A673 (cell line): Measurements from ENCODE around the gene MTARC1. TPM values are rescaled to one million over a fixed set of nuclear protein-coding genes. Genes with fewer than 3 reads are reported as not detected.

Source experiments
- BruUV-seq: library from RNA; stranded (reverse); fragments of 400-500 nt; replicated peaks from 2 replicates; lab custom pipeline; 2021; lab: Mats Ljungman, UMichigan
- CTCF ChIA-PET: fragments of 300-600 bp; sonication (Branson Sonifier 250); formaldehyde crosslinking; loops from one replicate; lab custom pipeline; 2022; ENCODE audit warnings: antibody characterized with exemption; lab: Charles Lee
- POLR2A ChIA-PET: fragments of 300-600 bp; sonication (Branson Sonifier 250); formaldehyde crosslinking; loops from one replicate; lab custom pipeline; 2022; ENCODE audit warnings: antibody characterized with exemption; ENCODE audit not compliant: low non-redundant PET; lab: Charles Lee
- DNase-seq: peaks from one replicate; pipeline ENCODE4 v3.0.0-alpha.2; 2015; ENCODE audit warnings: low spot score
- H3K27ac ChIP-seq: fragments of 200-600 bp; sonication (generic); 2 replicates; pipeline ENCODE4 v1.5.1; 2016; ENCODE audit warnings: mixed run types, low read depth, mild to moderate bottlenecking, mixed read lengths, antibody characterized with exemption, low read length; ENCODE audit not compliant: poor library complexity, severe bottlenecking
- H3K27me3 ChIP-seq: fragments of 200-600 bp; sonication (generic); replicated peaks from 2 replicates; pipeline ENCODE4 v1.6.1; 2017; ENCODE audit warnings: mixed run types, low read depth, mild to moderate bottlenecking, mixed read lengths, antibody characterized with exemption, low read length; ENCODE audit not compliant: insufficient read depth, poor library complexity
- H3K36me3 ChIP-seq: fragments of 200-600 bp; sonication (generic); 2 replicates; pipeline ENCODE4 v1.6.1; 2016; ENCODE audit warnings: mixed run types, mild to moderate bottlenecking, mixed read lengths, antibody characterized with exemption, low read length; ENCODE audit not compliant: insufficient read depth, poor library complexity, severe bottlenecking
- H3K4me1 ChIP-seq: fragments of 200-600 bp; sonication (generic); 2 replicates; pipeline ENCODE4 v1.6.1; 2017; ENCODE audit warnings: mixed run types, mild to moderate bottlenecking, mixed read lengths, antibody characterized with exemption, low read length; ENCODE audit not compliant: insufficient read depth, poor library complexity, severe bottlenecking
- H3K4me3 ChIP-seq: fragments of 200-600 bp; sonication (generic); 2 replicates; pipeline ENCODE4 v1.5.1; 2016; ENCODE audit warnings: low read depth, mixed run types, mild to moderate bottlenecking, mixed read lengths, low read length; ENCODE audit not compliant: poor library complexity, severe bottlenecking
- H3K9me3 ChIP-seq: fragments of 200-600 bp; sonication (generic); 2 replicates; pipeline ENCODE4 v1.6.1; 2016; ENCODE audit warnings: mixed run types, low read depth, mild to moderate bottlenecking, mixed read lengths, antibody characterized with exemption, low read length; ENCODE audit not compliant: poor library complexity, severe bottlenecking
- EZH2 ChIP-seq: fragments of 200-600 bp; sonication (generic); IDR thresholded peaks from 2 replicates; pipeline ENCODE4 v1.6.1; 2017; ENCODE audit warnings: borderline replicate concordance, low read depth, mild to moderate bottlenecking, mixed read lengths, antibody characterized with exemption, low read length; ENCODE audit not compliant: poor library complexity, severe bottlenecking
- intact Hi-C: fragments of 100-400 bp; cut with micrococcal nuclease; formaldehyde crosslinking; loops from one replicate; pipeline ENCODE4 v1.10.0; 2022; ENCODE audit not compliant: unreplicated experiment
- total RNA-seq: library from RNA; stranded (reverse); gene quantifications from 2 replicates; pipeline ENCODE4 v1.2.3, GENCODE V29; 2021
- TF ChIP-seq, protein P1 (sequence below): fragments of 300-800, 200-600 bp; sonication (generic); conservative IDR thresholded peaks from 2 replicates; pipeline ENCODE4 v1.5.1; 2017; ENCODE audit warnings: low read depth, mild to moderate bottlenecking, antibody characterized with exemption, low read length, moderate library complexity, mixed read lengths

Gene MTARC1
- total RNA-seq, 1 experiment from 2014 or later = 0.43 TPM

DNA sequence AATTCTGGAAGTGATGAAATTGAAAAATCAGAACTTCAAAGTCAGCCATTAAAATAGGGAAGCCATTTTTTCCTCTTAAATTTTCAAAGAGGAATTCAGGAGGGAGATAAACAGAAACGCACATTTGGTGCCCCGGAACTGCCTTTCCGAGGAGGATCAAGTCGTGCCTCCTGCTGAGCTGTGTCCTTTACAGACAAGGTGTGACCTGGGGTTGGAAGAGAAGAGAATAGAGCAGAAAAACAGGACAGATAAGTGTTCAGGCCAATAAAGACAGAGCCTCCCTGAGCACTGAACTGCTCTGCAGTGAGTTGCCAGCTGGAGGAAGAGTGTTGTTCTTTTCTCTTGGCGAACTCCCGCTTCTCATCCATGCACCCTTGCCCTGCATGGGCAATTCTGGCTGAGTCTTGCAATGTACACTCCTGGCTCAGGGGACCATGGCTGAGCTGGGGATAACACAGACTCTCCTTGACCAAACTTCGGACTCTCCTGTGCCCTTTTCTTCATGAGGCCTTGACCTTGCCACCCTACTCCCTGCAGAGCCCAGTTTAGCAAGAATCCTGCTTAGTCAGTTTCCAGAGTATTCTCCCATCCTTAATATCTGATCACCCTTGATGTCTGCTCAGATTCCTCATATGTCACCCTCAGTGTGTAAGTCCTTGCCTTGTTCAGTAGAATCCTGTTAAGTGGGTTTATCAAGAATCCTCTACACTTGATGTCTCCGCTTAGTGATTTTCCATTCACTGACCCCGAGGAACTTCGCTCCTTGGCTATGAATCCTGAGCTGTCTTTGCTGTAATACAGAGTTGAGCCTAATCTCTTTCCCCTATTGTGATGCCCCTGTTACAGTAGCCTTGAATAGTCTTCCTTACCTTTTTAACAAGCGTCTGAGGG is 1.3 kb upstream of the MTARC1 start:
- Histone ChIP-seq H3K9me3 (no peaks in the 10 kb centered on the region), H3K36me3 (no peaks in the 10 kb centered on the region), H3K27ac (no peak overlapping the region), H3K27me3 (peaks cover 23% of the 10 kb centered on the region), H3K4me3 (no peak overlapping the region), H3K4me1 (peaks cover 4% of the 10 kb centered on the region)
- CTCF ChIA-PET = interaction anchor here (0.6 kb wide), 1 partner anchor 8 kb away, joined by 4 read pairs; no protein-coding TSS in a partner anchor
- POLR2A ChIA-PET = no interaction called here
- no TSS peak for BruUV-seq
- intact Hi-C loops = no loop called here
- no peak for DNase-seq
- TF ChIP-seq, protein P1, sequence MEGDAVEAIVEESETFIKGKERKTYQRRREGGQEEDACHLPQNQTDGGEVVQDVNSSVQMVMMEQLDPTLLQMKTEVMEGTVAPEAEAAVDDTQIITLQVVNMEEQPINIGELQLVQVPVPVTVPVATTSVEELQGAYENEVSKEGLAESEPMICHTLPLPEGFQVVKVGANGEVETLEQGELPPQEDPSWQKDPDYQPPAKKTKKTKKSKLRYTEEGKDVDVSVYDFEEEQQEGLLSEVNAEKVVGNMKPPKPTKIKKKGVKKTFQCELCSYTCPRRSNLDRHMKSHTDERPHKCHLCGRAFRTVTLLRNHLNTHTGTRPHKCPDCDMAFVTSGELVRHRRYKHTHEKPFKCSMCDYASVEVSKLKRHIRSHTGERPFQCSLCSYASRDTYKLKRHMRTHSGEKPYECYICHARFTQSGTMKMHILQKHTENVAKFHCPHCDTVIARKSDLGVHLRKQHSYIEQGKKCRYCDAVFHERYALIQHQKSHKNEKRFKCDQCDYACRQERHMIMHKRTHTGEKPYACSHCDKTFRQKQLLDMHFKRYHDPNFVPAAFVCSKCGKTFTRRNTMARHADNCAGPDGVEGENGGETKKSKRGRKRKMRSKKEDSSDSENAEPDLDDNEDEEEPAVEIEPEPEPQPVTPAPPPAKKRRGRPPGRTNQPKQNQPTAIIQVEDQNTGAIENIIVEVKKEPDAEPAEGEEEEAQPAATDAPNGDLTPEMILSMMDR = no peak
- TF ChIP-seq EZH2 = no peak

DNA sequence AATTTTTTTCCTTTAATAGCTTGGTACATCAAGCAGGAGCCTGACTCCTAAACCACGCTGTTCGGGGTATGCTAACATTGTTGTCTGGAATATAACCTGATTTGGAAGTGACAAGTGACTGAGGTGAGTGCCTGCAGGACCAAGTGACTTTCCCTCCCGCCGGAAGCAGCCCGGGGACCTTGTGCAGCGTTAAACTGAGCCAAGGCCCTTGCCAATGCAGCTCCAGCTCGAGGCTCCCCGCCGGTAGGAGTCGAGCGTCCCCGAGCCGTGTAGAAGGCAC is 716 bp upstream of the MTARC1 start:
- Histone ChIP-seq H3K36me3 (no peaks in the 10 kb centered on the region), H3K27me3 (peaks cover 23% of the 10 kb centered on the region), H3K27ac (no peak overlapping the region), H3K9me3 (no peaks in the 10 kb centered on the region), H3K4me3 (no peak overlapping the region), H3K4me1 (peaks cover 4% of the 10 kb centered on the region)
- POLR2A ChIA-PET = no interaction called here
- TF ChIP-seq EZH2 = no peak
- TF ChIP-seq, protein P1 = no peak
- DNase-seq = no peak
- intact Hi-C loops = no loop called here
- CTCF ChIA-PET = interaction anchor here (0.6 kb wide), 1 partner anchor 8 kb away, joined by 4 read pairs; no protein-coding TSS in a partner anchor
- no TSS peak for BruUV-seq

DNA sequence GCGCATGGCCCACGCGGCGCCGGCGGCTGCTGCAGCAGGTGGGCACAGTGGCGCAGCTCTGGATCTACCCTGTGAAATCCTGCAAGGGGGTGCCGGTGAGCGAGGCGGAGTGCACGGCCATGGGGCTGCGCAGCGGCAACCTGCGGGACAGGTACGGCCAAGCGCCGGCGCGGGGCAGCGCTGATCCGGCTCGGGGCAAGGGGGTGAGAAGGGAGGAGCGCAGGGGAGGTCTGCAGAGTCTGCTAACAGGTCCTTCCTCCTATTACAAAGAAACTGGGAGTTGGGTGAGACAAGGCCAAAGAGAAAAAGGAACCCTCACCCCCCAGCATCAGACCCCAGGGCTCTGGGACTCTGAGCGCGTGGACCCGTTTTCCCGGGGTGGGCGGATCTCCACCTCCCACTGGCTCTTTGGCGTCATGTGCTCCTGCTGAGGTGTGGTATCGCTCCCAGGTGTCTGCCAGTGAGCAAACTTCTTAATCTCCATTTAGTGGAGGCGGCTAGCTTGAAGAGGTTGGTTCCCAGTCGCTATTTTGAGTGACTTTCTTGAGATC is 431 bp downstream of the MTARC1 start:
- POLR2A ChIA-PET = no interaction called here
- H3K9me3 ChIP-seq = no peaks in the 10 kb centered on the region
- CTCF ChIA-PET = no interaction called here
- H3K4me3 ChIP-seq = peak overlapping the region; percentile 33
- intact Hi-C loops = no loop called here
- no peak for DNase-seq
- H3K27me3 ChIP-seq = peaks cover 23% of the 10 kb centered on the region
- BruUV-seq = no TSS peak
- TF ChIP-seq, protein P1 = no peak
- TF ChIP-seq EZH2 = peak; percentile 0
- H3K36me3 ChIP-seq = no peaks in the 10 kb centered on the region
- H3K4me1 ChIP-seq = peaks cover 4% of the 10 kb centered on the region
- no peak overlapping the region for H3K27ac ChIP-seq
